ENCODE data around the gene GPC3.
"Not testable (repeated sequence)": the region's sequence is repeated elsewhere in the genome, so short reads cannot be mapped to it uniquely, and the experiment has no call there.

GPC3 gene

GRCh38 chrX:133627673-133628072 lies 357.7 kb downstream of the GPC3 start:
- in situ Hi-C loops (cut with MboI; ENCODE audit: low sequenced_read_pairs): no loop called here

- in situ Hi-C loops (cut with MboI; ENCODE audit: low sequenced_read_pairs): not testable (repeated sequence)
Observed at GRCh38 chrX:133621384-133621783, 364.0 kb downstream of the GPC3 start.

GRCh38 chrX:133611676-133612075 lies 373.7 kb downstream of the GPC3 start:
- in situ Hi-C loops (cut with MboI; ENCODE audit: low sequenced_read_pairs): no loop called here

- in situ Hi-C loops (cut with MboI; ENCODE audit: low sequenced_read_pairs): no loop called here
Observed at GRCh38 chrX:133610056-133610455, 375.3 kb downstream of the GPC3 start.

- in situ Hi-C loops (cut with MboI; ENCODE audit: low sequenced_read_pairs): no loop called here
Observed at GRCh38 chrX:133609166-133609565, 376.2 kb downstream of the GPC3 start.

GRCh38 chrX:133608406-133608805 lies 377.0 kb downstream of the GPC3 start:
- in situ Hi-C loops (cut with MboI; ENCODE audit: low sequenced_read_pairs): no loop called here

GRCh38 chrX:133607419-133608348 lies 377.7 kb downstream of the GPC3 start:
- in situ Hi-C loops (cut with MboI; ENCODE audit: low sequenced_read_pairs): no loop called here

- in situ Hi-C loops (cut with MboI; ENCODE audit: low sequenced_read_pairs): no loop called here
Observed at GRCh38 chrX:133606990-133607389, 378.4 kb downstream of the GPC3 start.

- in situ Hi-C loops (cut with MboI; ENCODE audit: low sequenced_read_pairs): no loop called here
Observed at GRCh38 chrX:133604801-133605200, 380.6 kb downstream of the GPC3 start.

GRCh38 chrX:133602881-133603280 lies 382.5 kb downstream of the GPC3 start:
- in situ Hi-C loops (cut with MboI; ENCODE audit: low sequenced_read_pairs): no loop called here

- in situ Hi-C loops (cut with MboI; ENCODE audit: low sequenced_read_pairs): no loop called here
Observed at GRCh38 chrX:133601116-133601515, 384.3 kb downstream of the GPC3 start.

- in situ Hi-C loops (cut with MboI; ENCODE audit: low sequenced_read_pairs): no loop called here
Observed at GRCh38 chrX:133600536-133600935, 384.9 kb downstream of the GPC3 start.

- in situ Hi-C loops (cut with MboI; ENCODE audit: low sequenced_read_pairs): no loop called here
Observed at GRCh38 chrX:133598601-133599335, 386.6 kb downstream of the GPC3 start.

- in situ Hi-C loops (cut with MboI; ENCODE audit: low sequenced_read_pairs): no loop called here
Observed at GRCh38 chrX:133594156-133594555, 391.2 kb downstream of the GPC3 start.

GRCh38 chrX:133593531-133593930 lies 391.9 kb downstream of the GPC3 start:
- in situ Hi-C loops (cut with MboI; ENCODE audit: low sequenced_read_pairs): no loop called here

GRCh38 chrX:133590703-133591505 lies 394.5 kb downstream of the GPC3 start:
- in situ Hi-C loops (cut with MboI; ENCODE audit: low sequenced_read_pairs): no loop called here

- in situ Hi-C loops (cut with MboI; ENCODE audit: low sequenced_read_pairs): no loop called here
Observed at GRCh38 chrX:133588827-133589226, 396.6 kb downstream of the GPC3 start.

GRCh38 chrX:133587818-133588217 lies 397.6 kb downstream of the GPC3 start:
- in situ Hi-C loops (cut with MboI; ENCODE audit: low sequenced_read_pairs): no loop called here

- in situ Hi-C loops (cut with MboI; ENCODE audit: low sequenced_read_pairs): no loop called here
Observed at GRCh38 chrX:133587071-133587470, 398.3 kb downstream of the GPC3 start.

GRCh38 chrX:133586443-133586842 lies 399.0 kb downstream of the GPC3 start:
- in situ Hi-C loops (cut with MboI; ENCODE audit: low sequenced_read_pairs): no loop called here

GRCh38 chrX:133583825-133584224 lies 401.6 kb downstream of the GPC3 start:
- in situ Hi-C loops (cut with MboI; ENCODE audit: low sequenced_read_pairs): no loop called here
